SJCRH30 (cell line): Measurements from ENCODE around the gene EFNA5. TPM values are rescaled to one million over a fixed set of nuclear protein-coding genes. Genes with fewer than 3 reads are reported as not detected.

Experiments used
- DNase-seq, 2 experiments: peaks; one replicate each; pipeline ENCODE4 v3.0.0-alpha.2; 2015 to 2020
- H3K27ac ChIP-seq: fragments of 250-450 bp; sonication (Bioruptor Pico); 2 replicates; pipeline ENCODE4 v1.5.1; 2020; ENCODE audit warnings: mild to moderate bottlenecking, moderate library complexity
- H3K27me3 ChIP-seq: fragments of 250-450 bp; sonication (Bioruptor Pico); 2 replicates; pipeline ENCODE4 v1.5.1; 2020; ENCODE audit warnings: mild to moderate bottlenecking, moderate library complexity
- H3K36me3 ChIP-seq: fragments of 250-450 bp; sonication (Bioruptor Pico); 2 replicates; pipeline ENCODE4 v1.5.1; 2020; ENCODE audit warnings: mild to moderate bottlenecking, moderate library complexity
- H3K4me1 ChIP-seq: fragments of 250-450 bp; sonication (Bioruptor Pico); 2 replicates; pipeline ENCODE4 v1.5.1; 2020; ENCODE audit warnings: mild to moderate bottlenecking, moderate library complexity
- H3K4me3 ChIP-seq: fragments of 250-450 bp; sonication (Bioruptor Pico); 2 replicates; pipeline ENCODE4 v1.5.1; 2020; ENCODE audit warnings: mild to moderate bottlenecking, moderate library complexity
- H3K9me3 ChIP-seq: fragments of 250-450 bp; sonication (Bioruptor Pico); replicated peaks from 2 replicates; pipeline ENCODE4 v1.5.1; 2020; ENCODE audit warnings: mild to moderate bottlenecking, moderate library complexity
- total RNA-seq: library from RNA; depleted of rRNA; stranded (reverse); fragments of >200 nt; shearing (Covaris generic); gene quantifications from 2 replicates; pipeline ENCODE4 v1.2.3, GENCODE V29; 2014

The EFNA5 gene
- total RNA-seq, 1 experiment from 2014 or later: 41.3 TPM

GRCh38 chr5:107376546-107377276 is 294.0 kb downstream of the EFNA5 start:
- DNase-seq: no peak
- no peak overlapping the region for H3K4me3 ChIP-seq
- H3K9me3 ChIP-seq: no peaks in the 10 kb centered on the region
- H3K36me3 ChIP-seq: peaks cover 7% of the 10 kb centered on the region; the same call in 1 of the 2 replicates
- no peaks in the 10 kb centered on the region for H3K27me3 ChIP-seq
- H3K27ac ChIP-seq: no peak overlapping the region
- peaks cover 12% of the 10 kb centered on the region for H3K4me1 ChIP-seq

GRCh38 chr5:107373549-107374263 is 297.0 kb downstream of the EFNA5 start:
- H3K27me3 ChIP-seq: no peaks in the 10 kb centered on the region
- DNase-seq: no peak
- H3K4me1 ChIP-seq: peaks cover 7% of the 10 kb centered on the region
- peaks cover 7% of the 10 kb centered on the region; the same call in 1 of the 2 replicates for H3K36me3 ChIP-seq
- H3K4me3 ChIP-seq: no peak overlapping the region
- no peak overlapping the region for H3K27ac ChIP-seq
- H3K9me3 ChIP-seq: no peaks in the 10 kb centered on the region

- Histone ChIP-seq H3K27ac (no peak overlapping the region), H3K27me3 (no peaks in the 10 kb centered on the region), H3K36me3 (peaks cover 7% of the 10 kb centered on the region; the same call in 1 of the 2 replicates), H3K9me3 (no peaks in the 10 kb centered on the region), H3K4me3 (no peak overlapping the region), H3K4me1 (no peaks in the 10 kb centered on the region)
- no peak for DNase-seq
Observed at GRCh38 chr5:107372723-107373450, 297.9 kb downstream of the EFNA5 start.

- no peaks in the 10 kb centered on the region for H3K27me3 ChIP-seq
- H3K36me3 ChIP-seq: no peaks in the 10 kb centered on the region
- no peak for DNase-seq
- no peak overlapping the region for H3K27ac ChIP-seq
- no peaks in the 10 kb centered on the region for H3K9me3 ChIP-seq
- no peaks in the 10 kb centered on the region for H3K4me1 ChIP-seq
- no peak overlapping the region for H3K4me3 ChIP-seq
Observed at GRCh38 chr5:107370396-107370968, 300.3 kb downstream of the EFNA5 start.

GRCh38 chr5:107369622-107370021 is 301.1 kb downstream of the EFNA5 start:
- Histone ChIP-seq H3K27ac (no peak overlapping the region), H3K4me3 (no peak overlapping the region), H3K27me3 (no peaks in the 10 kb centered on the region), H3K4me1 (no peaks in the 10 kb centered on the region), H3K36me3 (no peaks in the 10 kb centered on the region), H3K9me3 (no peaks in the 10 kb centered on the region; the same call in 1 of the 2 replicates)
- DNase-seq: no peak

- H3K27ac ChIP-seq: no peak overlapping the region
- no peaks in the 10 kb centered on the region for H3K36me3 ChIP-seq
- H3K9me3 ChIP-seq: no peaks in the 10 kb centered on the region; the same call in 1 of the 2 replicates
- H3K27me3 ChIP-seq: no peaks in the 10 kb centered on the region
- no peak for DNase-seq
- H3K4me3 ChIP-seq: no peak overlapping the region
- no peaks in the 10 kb centered on the region; the same call in 1 of the 2 replicates for H3K4me1 ChIP-seq
Observed at GRCh38 chr5:107368615-107369014, 302.1 kb downstream of the EFNA5 start.

- Histone ChIP-seq H3K9me3 (no peaks in the 10 kb centered on the region; the same call in 1 of the 2 replicates), H3K27ac (no peak overlapping the region), H3K4me1 (no peaks in the 10 kb centered on the region; the same call in 1 of the 2 replicates), H3K27me3 (no peaks in the 10 kb centered on the region), H3K4me3 (no peak overlapping the region), H3K36me3 (no peaks in the 10 kb centered on the region)
- DNase-seq: no peak
Observed at GRCh38 chr5:107367939-107368338, 302.8 kb downstream of the EFNA5 start.

GRCh38 chr5:107367480-107367879 is 303.3 kb downstream of the EFNA5 start:
- Histone ChIP-seq H3K27me3 (no peaks in the 10 kb centered on the region), H3K4me1 (no peaks in the 10 kb centered on the region; the same call in 1 of the 2 replicates), H3K27ac (no peak overlapping the region), H3K36me3 (no peaks in the 10 kb centered on the region), H3K9me3 (no peaks in the 10 kb centered on the region; the same call in 1 of the 2 replicates), H3K4me3 (no peak overlapping the region)
- DNase-seq: no peak

GRCh38 chr5:107365320-107366109 is 305.2 kb downstream of the EFNA5 start:
- no peak overlapping the region for H3K4me3 ChIP-seq
- no peaks in the 10 kb centered on the region; the same call in 1 of the 2 replicates for H3K9me3 ChIP-seq
- H3K36me3 ChIP-seq: no peaks in the 10 kb centered on the region
- DNase-seq: no peak
- no peaks in the 10 kb centered on the region for H3K27me3 ChIP-seq
- H3K4me1 ChIP-seq: no peaks in the 10 kb centered on the region; the same call in 1 of the 2 replicates
- H3K27ac ChIP-seq: no peak overlapping the region

- no peak overlapping the region for H3K27ac ChIP-seq
- no peak overlapping the region for H3K4me3 ChIP-seq
- no peak for DNase-seq
- H3K27me3 ChIP-seq: no peaks in the 10 kb centered on the region
- peaks cover under 1% of the 10 kb centered on the region; the same call in 1 of the 2 replicates for H3K4me1 ChIP-seq
- no peaks in the 10 kb centered on the region; the same call in 1 of the 2 replicates for H3K9me3 ChIP-seq
- no peaks in the 10 kb centered on the region for H3K36me3 ChIP-seq
Observed at GRCh38 chr5:107364443-107365319, 306.1 kb downstream of the EFNA5 start.

- H3K27ac ChIP-seq: no peak overlapping the region
- H3K4me1 ChIP-seq: peaks cover 6% of the 10 kb centered on the region; the same call in 1 of the 2 replicates
- H3K27me3 ChIP-seq: no peaks in the 10 kb centered on the region
- no peaks in the 10 kb centered on the region for H3K36me3 ChIP-seq
- no peaks in the 10 kb centered on the region; the same call in 1 of the 2 replicates for H3K9me3 ChIP-seq
- no peak overlapping the region for H3K4me3 ChIP-seq
- DNase-seq: no peak
Observed at GRCh38 chr5:107363768-107364167, 307.0 kb downstream of the EFNA5 start.

- peaks cover 6% of the 10 kb centered on the region; the same call in 1 of the 2 replicates for H3K4me1 ChIP-seq
- H3K4me3 ChIP-seq: no peak overlapping the region
- no peaks in the 10 kb centered on the region for H3K36me3 ChIP-seq
- no peaks in the 10 kb centered on the region for H3K27me3 ChIP-seq
- DNase-seq: no peak
- H3K27ac ChIP-seq: no peak overlapping the region
- H3K9me3 ChIP-seq: no peaks in the 10 kb centered on the region; the same call in 1 of the 2 replicates
Observed at GRCh38 chr5:107361945-107362344, 308.8 kb downstream of the EFNA5 start.

- H3K36me3 ChIP-seq: no peaks in the 10 kb centered on the region
- no peaks in the 10 kb centered on the region for H3K9me3 ChIP-seq
- H3K27me3 ChIP-seq: no peaks in the 10 kb centered on the region
- DNase-seq: no peak
- no peak overlapping the region for H3K4me3 ChIP-seq
- peaks cover 6% of the 10 kb centered on the region; the same call in 1 of the 2 replicates for H3K4me1 ChIP-seq
- H3K27ac ChIP-seq: no peak overlapping the region
Observed at GRCh38 chr5:107359916-107360234, 310.9 kb downstream of the EFNA5 start.
